ENCODE results near the gene MYBPHL. TPM values are rescaled to one million over a fixed set of nuclear protein-coding genes. Genes with fewer than 3 reads are reported as not detected.

Gene MYBPHL
- total RNA-seq, 1 donor from 2014 or later = not detected

DNA sequence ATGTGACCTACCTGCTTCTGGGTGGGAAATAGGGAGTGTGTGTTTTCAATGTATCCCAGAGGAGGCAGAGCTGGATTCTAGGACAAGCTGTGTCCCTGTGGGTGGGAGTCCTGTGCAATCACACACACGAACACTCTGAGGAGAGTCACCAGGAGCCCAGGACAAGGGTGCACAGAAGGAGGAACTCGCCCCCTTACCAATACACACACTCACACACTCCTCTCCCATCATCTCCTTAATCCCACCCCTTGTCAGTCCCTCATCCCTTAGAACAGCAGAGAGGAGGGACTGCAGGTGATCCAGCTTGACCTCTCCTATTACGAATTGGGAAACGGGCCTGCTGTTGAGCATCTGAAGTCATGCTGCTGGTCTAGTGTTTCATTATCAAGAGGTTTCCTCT is 8.5 kb upstream of the MYBPHL start:
- Mint-ChIP-seq H3K27ac (no peak overlapping the region), H3K27me3 (ENCODE audit: low read depth) (no peaks in the 10 kb centered on the region), H3K4me1 (peaks cover 2% of the 10 kb centered on the region), H3K4me3 (no peak overlapping the region), H3K36me3 (peaks cover 30% of the 10 kb centered on the region), H3K9me3 (no peaks in the 10 kb centered on the region)
- TF ChIP-seq, protein P1, sequence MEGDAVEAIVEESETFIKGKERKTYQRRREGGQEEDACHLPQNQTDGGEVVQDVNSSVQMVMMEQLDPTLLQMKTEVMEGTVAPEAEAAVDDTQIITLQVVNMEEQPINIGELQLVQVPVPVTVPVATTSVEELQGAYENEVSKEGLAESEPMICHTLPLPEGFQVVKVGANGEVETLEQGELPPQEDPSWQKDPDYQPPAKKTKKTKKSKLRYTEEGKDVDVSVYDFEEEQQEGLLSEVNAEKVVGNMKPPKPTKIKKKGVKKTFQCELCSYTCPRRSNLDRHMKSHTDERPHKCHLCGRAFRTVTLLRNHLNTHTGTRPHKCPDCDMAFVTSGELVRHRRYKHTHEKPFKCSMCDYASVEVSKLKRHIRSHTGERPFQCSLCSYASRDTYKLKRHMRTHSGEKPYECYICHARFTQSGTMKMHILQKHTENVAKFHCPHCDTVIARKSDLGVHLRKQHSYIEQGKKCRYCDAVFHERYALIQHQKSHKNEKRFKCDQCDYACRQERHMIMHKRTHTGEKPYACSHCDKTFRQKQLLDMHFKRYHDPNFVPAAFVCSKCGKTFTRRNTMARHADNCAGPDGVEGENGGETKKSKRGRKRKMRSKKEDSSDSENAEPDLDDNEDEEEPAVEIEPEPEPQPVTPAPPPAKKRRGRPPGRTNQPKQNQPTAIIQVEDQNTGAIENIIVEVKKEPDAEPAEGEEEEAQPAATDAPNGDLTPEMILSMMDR (IDR thresholded peaks at IDR 0.05; ENCODE audit: unreplicated experiment) = no peak
- DNase-seq (ENCODE audit: low spot score in 2 of 2, unreplicated experiment in 2 of 2) = no peak

DNA sequence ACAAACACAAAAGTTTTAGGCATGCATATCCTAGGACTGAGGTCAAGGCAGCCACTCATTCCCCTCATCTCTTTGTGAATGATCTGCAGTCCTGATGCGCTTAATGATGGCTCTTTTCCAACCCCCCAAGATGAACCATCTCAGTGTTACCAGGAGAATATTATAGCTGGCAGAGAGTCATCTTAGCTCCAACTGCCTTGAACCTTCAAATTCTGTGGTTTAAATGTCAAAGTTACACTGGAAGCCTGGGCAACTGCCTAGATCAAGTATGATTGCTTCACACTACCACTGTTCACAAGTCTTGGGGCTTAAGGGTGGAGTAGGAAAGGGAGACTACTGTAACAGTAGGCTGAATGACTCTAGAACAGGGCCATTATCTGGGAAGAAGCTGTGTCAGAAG is 8.0 kb upstream of the MYBPHL start:
- Mint-ChIP-seq H3K4me3 (no peak overlapping the region), H3K27ac (no peak overlapping the region), H3K9me3 (no peaks in the 10 kb centered on the region), H3K27me3 (ENCODE audit: low read depth) (no peaks in the 10 kb centered on the region), H3K36me3 (peaks cover 25% of the 10 kb centered on the region), H3K4me1 (peaks cover 3% of the 10 kb centered on the region)
- TF ChIP-seq, protein P1 (IDR thresholded peaks at IDR 0.05; ENCODE audit: unreplicated experiment) = no peak
- DNase-seq (ENCODE audit: low spot score in 2 of 2, unreplicated experiment in 2 of 2) = no peak

DNA sequence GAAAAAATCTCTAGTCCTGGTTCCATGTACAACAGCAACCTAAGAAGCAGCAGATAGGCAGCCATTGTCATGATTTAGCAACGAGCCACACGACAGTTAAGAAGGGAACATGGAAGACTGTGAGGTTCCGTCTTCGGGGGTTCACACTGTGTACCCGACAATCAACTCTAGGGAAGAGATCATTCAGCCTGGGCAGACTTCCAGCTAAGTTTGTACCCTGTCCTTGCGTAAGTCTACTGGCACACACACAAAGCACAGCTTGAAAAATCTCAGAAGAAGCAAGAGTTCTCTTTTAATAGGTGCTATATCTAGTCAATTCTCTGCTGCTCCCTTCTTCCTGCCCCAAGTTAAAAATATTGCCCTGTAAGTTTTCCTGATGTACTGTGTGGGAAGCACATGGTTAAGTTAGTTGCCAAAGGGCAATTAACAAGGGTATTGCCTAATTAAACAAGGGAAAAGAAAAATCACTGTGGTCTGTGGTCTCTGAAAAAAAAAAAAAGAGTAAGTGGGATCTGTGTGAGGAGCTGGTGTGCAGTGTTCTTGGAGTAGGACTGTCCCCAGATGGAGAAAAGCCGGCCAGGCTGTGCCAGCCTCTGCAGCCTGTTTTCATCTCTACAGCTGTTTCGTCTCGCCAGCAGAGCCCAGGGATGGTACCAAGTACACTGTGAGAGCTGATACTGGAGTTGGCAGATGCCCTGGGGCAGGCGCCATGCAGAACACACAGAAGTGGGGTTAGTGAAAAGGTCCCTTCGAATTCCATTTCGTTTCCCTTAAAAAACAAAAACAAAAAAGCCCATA is 6.4 kb upstream of the MYBPHL start:
- H3K36me3 Mint-ChIP-seq = peaks cover 22% of the 10 kb centered on the region
- peaks cover 16% of the 10 kb centered on the region for H3K4me1 Mint-ChIP-seq
- H3K4me3 Mint-ChIP-seq = no peak overlapping the region
- TF ChIP-seq, protein P1 (IDR thresholded peaks at IDR 0.05; ENCODE audit: unreplicated experiment) = no peak
- H3K27me3 Mint-ChIP-seq (ENCODE audit: low read depth) = no peaks in the 10 kb centered on the region
- DNase-seq (ENCODE audit: low spot score in 2 of 2, unreplicated experiment in 2 of 2) = no peak
- no peak overlapping the region for H3K27ac Mint-ChIP-seq
- no peaks in the 10 kb centered on the region for H3K9me3 Mint-ChIP-seq

DNA sequence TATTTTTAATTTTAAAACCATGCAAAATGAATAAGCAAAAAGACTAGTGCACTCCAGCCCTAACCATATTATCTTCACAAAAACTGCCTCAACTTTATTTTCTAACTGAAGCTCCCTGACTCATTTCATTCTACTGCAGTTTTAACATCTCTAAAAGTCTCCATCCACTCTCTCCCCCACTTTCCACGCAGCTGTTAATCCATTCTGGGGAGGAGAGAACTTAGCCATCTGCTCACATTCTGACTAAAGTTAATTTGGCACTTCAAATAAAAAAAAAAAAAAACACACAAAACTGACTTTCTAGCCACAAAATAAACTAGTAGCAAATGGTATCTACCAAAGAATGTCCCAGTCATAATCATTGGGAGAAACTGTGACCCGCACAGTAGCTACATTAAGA is 5.4 kb upstream of the MYBPHL start:
- Mint-ChIP-seq H3K27me3 (ENCODE audit: low read depth) (no peaks in the 10 kb centered on the region), H3K4me3 (no peak overlapping the region), H3K36me3 (peaks cover 22% of the 10 kb centered on the region), H3K4me1 (peaks cover 19% of the 10 kb centered on the region), H3K9me3 (no peaks in the 10 kb centered on the region), H3K27ac (no peak overlapping the region)
- TF ChIP-seq, protein P1 (IDR thresholded peaks at IDR 0.05; ENCODE audit: unreplicated experiment) = no peak
- DNase-seq (ENCODE audit: low spot score in 2 of 2, unreplicated experiment in 2 of 2) = no peak

DNA sequence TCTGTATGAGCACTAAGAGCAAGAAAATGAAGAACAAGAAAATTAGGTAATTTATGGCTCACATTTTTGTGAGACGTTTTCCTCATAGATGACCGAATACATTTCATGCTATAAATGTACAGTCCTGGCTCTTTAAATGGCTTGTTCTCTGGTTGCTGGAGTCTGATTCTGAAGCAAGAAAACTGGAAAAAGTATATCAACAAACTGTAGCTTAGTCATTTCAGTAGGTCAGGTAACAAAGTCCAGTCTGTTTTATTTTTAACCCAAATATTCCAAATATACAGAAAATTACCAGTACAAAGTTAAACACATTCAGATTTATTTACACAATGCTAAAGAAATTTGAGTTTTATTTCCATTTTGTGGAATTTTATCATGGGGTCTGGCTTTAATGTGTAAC is 2.5 kb upstream of the MYBPHL start:
- Mint-ChIP-seq H3K36me3 (peaks cover 14% of the 10 kb centered on the region), H3K4me3 (no peak overlapping the region), H3K27me3 (ENCODE audit: low read depth) (no peaks in the 10 kb centered on the region), H3K9me3 (no peaks in the 10 kb centered on the region), H3K27ac (peak overlapping the region; percentile 85), H3K4me1 (peaks cover 28% of the 10 kb centered on the region)
- DNase-seq (ENCODE audit: low spot score in 2 of 2, unreplicated experiment in 2 of 2) = no peak
- TF ChIP-seq, protein P1 (IDR thresholded peaks at IDR 0.05; ENCODE audit: unreplicated experiment) = no peak

All from mesothelial cell of epicardium (in vitro differentiated cells).